ENCODE data around the gene RREB1. TPM values are rescaled to one million over a fixed set of nuclear protein-coding genes. Genes with fewer than 3 reads are reported as not detected.

The RREB1 gene
- total and polyA plus RNA-seq, 2 experiments from 2014 or later, result 8.5 to 25.5 TPM

DNA sequence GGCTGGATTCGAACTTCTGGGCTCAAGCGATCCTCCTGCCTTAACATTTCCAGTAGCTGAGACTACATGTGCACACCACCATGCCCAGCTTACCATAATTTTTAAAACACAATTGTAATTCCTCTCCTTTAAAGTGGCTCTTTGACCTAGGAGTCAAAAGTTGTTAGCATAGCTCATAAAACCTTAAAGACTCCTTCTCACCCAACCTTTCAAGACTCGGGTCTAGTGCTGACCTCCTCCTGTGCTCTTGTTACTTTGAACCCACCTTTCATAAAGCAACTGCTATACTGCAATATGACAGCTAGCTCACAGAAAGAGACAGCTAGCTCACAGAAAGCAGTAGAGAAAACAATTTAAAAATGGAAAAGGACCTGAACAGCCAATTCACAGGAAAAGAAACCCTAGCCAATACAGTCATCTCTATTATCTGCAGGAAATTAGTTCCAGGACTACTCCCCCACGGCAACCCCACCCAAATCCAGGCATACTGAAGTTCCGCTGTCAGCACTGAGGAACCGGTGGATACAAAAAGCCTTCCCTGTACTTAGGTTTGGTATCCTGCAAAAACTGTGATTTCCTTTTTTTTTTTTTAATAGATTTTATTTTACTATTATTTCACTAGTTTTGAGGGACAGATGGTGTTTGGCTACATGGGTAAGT lies 185.0 kb downstream of the RREB1 start (continued):
- TF ChIP-seq, protein P1, sequence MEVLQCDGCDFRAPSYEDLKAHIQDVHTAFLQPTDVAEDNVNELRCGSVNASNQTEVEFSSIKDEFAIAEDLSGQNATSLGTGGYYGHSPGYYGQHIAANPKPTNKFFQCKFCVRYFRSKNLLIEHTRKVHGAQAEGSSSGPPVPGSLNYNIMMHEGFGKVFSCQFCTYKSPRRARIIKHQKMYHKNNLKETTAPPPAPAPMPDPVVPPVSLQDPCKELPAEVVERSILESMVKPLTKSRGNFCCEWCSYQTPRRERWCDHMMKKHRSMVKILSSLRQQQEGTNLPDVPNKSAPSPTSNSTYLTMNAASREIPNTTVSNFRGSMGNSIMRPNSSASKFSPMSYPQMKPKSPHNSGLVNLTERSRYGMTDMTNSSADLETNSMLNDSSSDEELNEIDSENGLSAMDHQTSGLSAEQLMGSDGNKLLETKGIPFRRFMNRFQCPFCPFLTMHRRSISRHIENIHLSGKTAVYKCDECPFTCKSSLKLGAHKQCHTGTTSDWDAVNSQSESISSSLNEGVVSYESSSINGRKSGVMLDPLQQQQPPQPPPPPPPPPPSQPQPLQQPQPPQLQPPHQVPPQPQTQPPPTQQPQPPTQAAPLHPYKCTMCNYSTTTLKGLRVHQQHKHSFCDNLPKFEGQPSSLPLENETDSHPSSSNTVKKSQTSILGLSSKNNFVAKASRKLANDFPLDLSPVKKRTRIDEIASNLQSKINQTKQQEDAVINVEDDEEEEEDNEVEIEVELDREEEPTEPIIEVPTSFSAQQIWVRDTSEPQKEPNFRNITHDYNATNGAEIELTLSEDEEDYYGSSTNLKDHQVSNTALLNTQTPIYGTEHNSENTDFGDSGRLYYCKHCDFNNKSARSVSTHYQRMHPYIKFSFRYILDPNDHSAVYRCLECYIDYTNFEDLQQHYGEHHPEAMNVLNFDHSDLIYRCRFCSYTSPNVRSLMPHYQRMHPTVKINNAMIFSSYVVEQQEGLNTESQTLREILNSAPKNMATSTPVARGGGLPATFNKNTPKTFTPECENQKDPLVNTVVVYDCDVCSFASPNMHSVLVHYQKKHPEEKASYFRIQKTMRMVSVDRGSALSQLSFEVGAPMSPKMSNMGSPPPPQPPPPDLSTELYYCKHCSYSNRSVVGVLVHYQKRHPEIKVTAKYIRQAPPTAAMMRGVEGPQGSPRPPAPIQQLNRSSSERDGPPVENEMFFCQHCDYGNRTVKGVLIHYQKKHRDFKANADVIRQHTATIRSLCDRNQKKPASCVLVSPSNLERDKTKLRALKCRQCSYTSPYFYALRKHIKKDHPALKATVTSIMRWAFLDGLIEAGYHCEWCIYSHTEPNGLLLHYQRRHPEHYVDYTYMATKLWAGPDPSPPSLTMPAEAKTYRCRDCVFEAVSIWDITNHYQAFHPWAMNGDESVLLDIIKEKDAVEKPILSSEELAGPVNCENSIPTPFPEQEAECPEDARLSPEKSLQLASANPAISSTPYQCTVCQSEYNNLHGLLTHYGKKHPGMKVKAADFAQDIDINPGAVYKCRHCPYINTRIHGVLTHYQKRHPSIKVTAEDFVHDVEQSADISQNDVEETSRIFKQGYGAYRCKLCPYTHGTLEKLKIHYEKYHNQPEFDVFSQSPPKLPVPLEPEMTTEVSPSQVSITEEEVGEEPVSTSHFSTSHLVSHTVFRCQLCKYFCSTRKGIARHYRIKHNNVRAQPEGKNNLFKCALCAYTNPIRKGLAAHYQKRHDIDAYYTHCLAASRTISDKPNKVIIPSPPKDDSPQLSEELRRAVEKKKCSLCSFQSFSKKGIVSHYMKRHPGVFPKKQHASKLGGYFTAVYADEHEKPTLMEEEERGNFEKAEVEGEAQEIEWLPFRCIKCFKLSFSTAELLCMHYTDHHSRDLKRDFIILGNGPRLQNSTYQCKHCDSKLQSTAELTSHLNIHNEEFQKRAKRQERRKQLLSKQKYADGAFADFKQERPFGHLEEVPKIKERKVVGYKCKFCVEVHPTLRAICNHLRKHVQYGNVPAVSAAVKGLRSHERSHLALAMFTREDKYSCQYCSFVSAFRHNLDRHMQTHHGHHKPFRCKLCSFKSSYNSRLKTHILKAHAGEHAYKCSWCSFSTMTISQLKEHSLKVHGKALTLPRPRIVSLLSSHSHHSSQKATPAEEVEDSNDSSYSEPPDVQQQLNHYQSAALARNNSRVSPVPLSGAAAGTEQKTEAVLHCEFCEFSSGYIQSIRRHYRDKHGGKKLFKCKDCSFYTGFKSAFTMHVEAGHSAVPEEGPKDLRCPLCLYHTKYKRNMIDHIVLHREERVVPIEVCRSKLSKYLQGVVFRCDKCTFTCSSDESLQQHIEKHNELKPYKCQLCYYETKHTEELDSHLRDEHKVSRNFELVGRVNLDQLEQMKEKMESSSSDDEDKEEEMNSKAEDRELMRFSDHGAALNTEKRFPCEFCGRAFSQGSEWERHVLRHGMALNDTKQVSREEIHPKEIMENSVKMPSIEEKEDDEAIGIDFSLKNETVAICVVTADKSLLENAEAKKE (CRISPR knock-in tag; IDR thresholded peaks at IDR 0.05), result no peak
- TF ChIP-seq POLR2AphosphoS5 (IDR thresholded peaks at IDR 0.05; ENCODE audit: low read depth) (no peak), CREB1 (CRISPR knock-in tag; IDR thresholded peaks at IDR 0.05; ENCODE audit: low read depth) (no peak), EZH2phosphoT487 (IDR thresholded peaks at IDR 0.05; ENCODE audit: unreplicated experiment) (no peak)
- TF ChIP-seq, protein P2, sequence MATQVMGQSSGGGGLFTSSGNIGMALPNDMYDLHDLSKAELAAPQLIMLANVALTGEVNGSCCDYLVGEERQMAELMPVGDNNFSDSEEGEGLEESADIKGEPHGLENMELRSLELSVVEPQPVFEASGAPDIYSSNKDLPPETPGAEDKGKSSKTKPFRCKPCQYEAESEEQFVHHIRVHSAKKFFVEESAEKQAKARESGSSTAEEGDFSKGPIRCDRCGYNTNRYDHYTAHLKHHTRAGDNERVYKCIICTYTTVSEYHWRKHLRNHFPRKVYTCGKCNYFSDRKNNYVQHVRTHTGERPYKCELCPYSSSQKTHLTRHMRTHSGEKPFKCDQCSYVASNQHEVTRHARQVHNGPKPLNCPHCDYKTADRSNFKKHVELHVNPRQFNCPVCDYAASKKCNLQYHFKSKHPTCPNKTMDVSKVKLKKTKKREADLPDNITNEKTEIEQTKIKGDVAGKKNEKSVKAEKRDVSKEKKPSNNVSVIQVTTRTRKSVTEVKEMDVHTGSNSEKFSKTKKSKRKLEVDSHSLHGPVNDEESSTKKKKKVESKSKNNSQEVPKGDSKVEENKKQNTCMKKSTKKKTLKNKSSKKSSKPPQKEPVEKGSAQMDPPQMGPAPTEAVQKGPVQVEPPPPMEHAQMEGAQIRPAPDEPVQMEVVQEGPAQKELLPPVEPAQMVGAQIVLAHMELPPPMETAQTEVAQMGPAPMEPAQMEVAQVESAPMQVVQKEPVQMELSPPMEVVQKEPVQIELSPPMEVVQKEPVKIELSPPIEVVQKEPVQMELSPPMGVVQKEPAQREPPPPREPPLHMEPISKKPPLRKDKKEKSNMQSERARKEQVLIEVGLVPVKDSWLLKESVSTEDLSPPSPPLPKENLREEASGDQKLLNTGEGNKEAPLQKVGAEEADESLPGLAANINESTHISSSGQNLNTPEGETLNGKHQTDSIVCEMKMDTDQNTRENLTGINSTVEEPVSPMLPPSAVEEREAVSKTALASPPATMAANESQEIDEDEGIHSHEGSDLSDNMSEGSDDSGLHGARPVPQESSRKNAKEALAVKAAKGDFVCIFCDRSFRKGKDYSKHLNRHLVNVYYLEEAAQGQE (IDR thresholded peaks at IDR 0.05; ENCODE audit: unreplicated experiment), result no peak

All from GM23338 (cell line).